Suprapubic skin (tissue), 4 donors: Measurements from ENCODE around the gene AMDHD2.

Experiments used
- POLR2A ChIP-seq, 2 donors: fragments of 450-650 bp; IDR thresholded peaks; one replicate each; pipeline ENCODE4 v1.6.1; 2017; ENCODE audit warnings: antibody characterized with exemption in 2 of 2, mild to moderate bottlenecking in 2 of 2, moderate library complexity in 2 of 2
- POLR2AphosphoS5 ChIP-seq, 3 donors: sonication (generic); formaldehyde crosslinking; IDR thresholded peaks; one replicate each; pipeline ENCODE4 v1.6.1; 2017; ENCODE audit warnings: antibody characterized with exemption in 3 of 3
- TF ChIP-seq, protein P1 (sequence below), 2 donors: fragments of 200-600 bp in 1 of 2; fragments of 450-650 bp in 1 of 2; sonication (generic) in 1 of 2; IDR thresholded peaks; one replicate each; pipeline ENCODE4 v1.5.1; 2016 to 2019; ENCODE audit warnings: antibody characterized with exemption in 2 of 2, mild to moderate bottlenecking in 1 of 2, moderate library complexity in 1 of 2

DNA sequence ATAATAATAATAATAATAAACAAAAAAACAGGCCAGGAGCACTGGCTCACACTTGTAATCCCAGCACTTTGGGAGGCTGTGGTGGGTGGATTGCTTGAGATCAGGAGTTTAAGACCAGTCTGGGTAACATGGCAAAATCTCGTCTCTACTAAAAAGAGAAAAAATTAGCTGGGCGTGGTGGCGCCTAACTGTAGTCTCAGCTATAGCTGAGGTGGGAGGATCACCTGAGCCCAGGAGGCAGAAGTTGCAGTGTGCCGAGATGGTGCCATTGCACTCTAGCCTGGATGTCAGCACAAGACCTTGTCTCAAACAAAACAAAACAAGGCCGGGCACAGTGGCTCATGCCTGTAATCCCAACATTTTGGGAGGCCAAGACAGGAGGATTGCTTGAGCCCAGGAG is 25.1 kb upstream of the AMDHD2 start:
- TF ChIP-seq, protein P1, sequence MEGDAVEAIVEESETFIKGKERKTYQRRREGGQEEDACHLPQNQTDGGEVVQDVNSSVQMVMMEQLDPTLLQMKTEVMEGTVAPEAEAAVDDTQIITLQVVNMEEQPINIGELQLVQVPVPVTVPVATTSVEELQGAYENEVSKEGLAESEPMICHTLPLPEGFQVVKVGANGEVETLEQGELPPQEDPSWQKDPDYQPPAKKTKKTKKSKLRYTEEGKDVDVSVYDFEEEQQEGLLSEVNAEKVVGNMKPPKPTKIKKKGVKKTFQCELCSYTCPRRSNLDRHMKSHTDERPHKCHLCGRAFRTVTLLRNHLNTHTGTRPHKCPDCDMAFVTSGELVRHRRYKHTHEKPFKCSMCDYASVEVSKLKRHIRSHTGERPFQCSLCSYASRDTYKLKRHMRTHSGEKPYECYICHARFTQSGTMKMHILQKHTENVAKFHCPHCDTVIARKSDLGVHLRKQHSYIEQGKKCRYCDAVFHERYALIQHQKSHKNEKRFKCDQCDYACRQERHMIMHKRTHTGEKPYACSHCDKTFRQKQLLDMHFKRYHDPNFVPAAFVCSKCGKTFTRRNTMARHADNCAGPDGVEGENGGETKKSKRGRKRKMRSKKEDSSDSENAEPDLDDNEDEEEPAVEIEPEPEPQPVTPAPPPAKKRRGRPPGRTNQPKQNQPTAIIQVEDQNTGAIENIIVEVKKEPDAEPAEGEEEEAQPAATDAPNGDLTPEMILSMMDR (IDR thresholded peaks at IDR 0.05), result no peak
- TF ChIP-seq POLR2AphosphoS5 (IDR thresholded peaks at IDR 0.05) (no peak), POLR2A (IDR thresholded peaks at IDR 0.05) (no peak)
